Stimulated activated CD4-positive, alpha-beta T cell treated with anti-CD3 and anti-CD28 coated beads, TNF-alpha, amount 100 ng/mL, for 1 hour (primary cell): ENCODE measurements around the gene TMEM92.

Experiments used
- DNase-seq, 3 donors: peaks; one replicate each; pipeline ENCODE4 v3.0.0-alpha.2; 2020; ENCODE audit warnings: low read depth in 3 of 3, low spot score in 1 of 3

The TMEM92 gene

GRCh38 chr17:50325906-50326305 is 51.6 kb downstream of the TMEM92 start:
- DNase-seq: no peak

DNA sequence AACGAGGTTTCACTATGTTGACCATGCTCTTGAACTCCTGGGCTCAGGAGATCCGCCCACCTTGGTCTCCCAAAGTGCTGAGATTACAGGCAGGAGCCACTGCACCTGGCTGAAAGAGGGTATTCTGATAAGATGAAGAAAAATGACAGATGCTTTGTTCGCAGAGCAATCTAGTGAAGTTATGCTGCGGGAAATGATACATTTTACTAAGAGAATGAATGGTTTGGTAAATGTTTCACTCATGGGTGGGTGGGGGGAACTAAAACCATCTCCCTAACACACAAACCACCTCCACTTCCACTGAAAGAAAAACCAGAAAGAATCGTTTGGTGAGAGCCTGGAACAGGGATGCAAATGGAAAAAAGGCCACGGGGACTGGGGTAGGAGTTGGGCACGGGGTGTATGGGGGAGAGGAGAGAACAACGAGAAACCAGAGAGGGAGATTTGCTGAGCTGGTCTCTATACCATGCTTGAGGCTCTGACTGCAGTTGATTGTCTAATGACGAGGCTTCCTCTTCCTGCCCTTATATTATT is 52.6 kb downstream of the TMEM92 start:
- no peak for DNase-seq

DNA sequence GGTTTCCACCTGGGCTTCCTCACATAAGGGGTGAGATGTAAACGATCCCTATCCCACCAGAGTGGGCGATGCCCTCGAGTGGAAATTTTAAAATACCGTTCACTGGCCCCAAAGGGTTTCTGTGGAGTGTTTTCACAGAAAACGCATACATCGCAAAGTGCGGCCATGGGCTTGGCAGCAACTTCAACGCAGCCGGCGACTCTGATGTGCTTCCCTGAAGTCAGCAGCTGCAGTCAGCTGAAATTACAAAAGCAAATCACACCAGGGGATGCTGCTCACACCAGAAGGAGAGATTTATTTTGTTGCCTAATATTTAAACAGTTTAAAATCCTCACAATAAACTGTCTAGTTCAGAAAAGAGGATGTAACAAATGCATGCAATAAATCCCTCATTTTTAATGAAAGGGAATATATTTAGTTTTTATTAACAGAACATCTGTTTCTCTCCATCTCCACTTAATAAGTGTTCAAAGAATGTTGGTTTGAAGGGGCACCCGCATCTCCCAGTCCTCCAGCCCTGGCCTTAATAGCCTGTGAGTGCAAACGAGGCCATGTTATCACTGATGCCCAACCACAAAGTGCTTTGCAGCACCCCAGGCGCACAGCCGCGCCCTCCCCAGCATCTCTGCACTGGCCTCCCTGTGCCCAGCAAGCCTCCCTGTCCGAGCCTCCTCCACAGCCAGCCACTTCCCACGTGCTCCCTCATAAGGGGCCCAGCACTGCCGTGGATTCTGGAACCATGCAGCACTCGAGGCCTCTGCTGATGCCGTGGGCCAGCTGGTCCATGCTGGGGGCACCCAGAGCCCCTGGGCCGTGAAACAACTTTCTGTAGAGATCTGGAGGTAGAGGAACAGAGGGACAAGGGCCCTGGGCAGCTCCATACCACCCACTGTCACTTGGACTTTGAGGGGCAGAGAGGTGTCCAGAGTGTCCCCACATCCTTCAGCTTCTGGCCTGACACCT is 54.4 kb downstream of the TMEM92 start:
- no peak for DNase-seq

- no peak for DNase-seq
Measured at GRCh38 chr17:50329716-50330115, 55.5 kb downstream of the TMEM92 start.

GRCh38 chr17:50330151-50330775 is 56.0 kb downstream of the TMEM92 start:
- no peak for DNase-seq
